Spleen (tissue), 7 donors: Measurements from ENCODE around the gene KRTAP3-1.

Experiments
- POLR2A ChIP-seq, 3 donors: fragments of 450-650 bp; IDR thresholded peaks; one replicate each; pipeline ENCODE4 v1.5.1; 2017; ENCODE audit warnings: antibody characterized with exemption in 3 of 3, mild to moderate bottlenecking in 1 of 3
- POLR2AphosphoS5 ChIP-seq, 3 donors: sonication (generic); formaldehyde crosslinking; IDR thresholded peaks; one replicate each; pipeline ENCODE4 v1.5.1; 2017; ENCODE audit warnings: antibody characterized with exemption in 3 of 3
- TF ChIP-seq, protein P1 (sequence below), 11 experiments: fragments of 200-600 bp in 7 of 11; fragments of 450-650 bp in 4 of 11; sonication (generic) in 4 of 11; IDR thresholded peaks in 8 of 11; conservative IDR thresholded peaks in 3 of 11; 1 replicate in 7 of 11; 2 replicates in 4 of 11; pipeline versions ENCODE4 v1.4.0 to v1.8.0; 2016 to 2021; ENCODE audit warnings: antibody characterized with exemption in 11 of 11, inconsistent platforms in 4 of 11, mild to moderate bottlenecking in 1 of 11
- donor health status: DM: no; HTN: no; CAD: no; lungs with moderate emphysema.
- donor health status: DM: no; HTN: no; CAD: no.
- donor health status: DM: no; HTN: no; CAD: no.

DNA sequence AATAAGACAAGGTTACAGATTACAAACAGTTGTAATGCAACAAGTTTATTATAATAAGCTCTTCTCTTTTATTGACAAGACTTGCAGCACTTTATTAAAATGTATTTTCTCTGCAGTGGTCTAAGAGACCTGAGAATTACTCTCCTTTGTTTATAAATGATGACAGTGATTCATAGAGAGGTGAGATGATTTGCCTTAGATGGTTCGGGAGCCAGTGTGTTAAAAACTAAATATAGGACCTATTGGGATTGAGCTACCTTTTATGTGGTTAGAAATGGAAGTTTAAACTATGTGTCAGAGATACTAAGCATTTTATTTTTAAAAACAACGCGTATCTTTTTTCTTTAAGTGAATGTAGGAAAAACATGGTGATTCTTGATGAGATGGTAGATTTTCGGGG lies 12.1 kb downstream of the KRTAP3-1 start:
- TF ChIP-seq POLR2AphosphoS5 (IDR thresholded peaks at IDR 0.05) (no peak), POLR2A (IDR thresholded peaks at IDR 0.05) (no peak)
- TF ChIP-seq, protein P1, sequence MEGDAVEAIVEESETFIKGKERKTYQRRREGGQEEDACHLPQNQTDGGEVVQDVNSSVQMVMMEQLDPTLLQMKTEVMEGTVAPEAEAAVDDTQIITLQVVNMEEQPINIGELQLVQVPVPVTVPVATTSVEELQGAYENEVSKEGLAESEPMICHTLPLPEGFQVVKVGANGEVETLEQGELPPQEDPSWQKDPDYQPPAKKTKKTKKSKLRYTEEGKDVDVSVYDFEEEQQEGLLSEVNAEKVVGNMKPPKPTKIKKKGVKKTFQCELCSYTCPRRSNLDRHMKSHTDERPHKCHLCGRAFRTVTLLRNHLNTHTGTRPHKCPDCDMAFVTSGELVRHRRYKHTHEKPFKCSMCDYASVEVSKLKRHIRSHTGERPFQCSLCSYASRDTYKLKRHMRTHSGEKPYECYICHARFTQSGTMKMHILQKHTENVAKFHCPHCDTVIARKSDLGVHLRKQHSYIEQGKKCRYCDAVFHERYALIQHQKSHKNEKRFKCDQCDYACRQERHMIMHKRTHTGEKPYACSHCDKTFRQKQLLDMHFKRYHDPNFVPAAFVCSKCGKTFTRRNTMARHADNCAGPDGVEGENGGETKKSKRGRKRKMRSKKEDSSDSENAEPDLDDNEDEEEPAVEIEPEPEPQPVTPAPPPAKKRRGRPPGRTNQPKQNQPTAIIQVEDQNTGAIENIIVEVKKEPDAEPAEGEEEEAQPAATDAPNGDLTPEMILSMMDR (IDR thresholded peaks at IDR 0.05 in 8 of 11, conservative IDR thresholded peaks at IDR 0.05 in 3 of 11), result no peak
